Measurements from ENCODE around the gene ATP11A. TPM values are rescaled to one million over a fixed set of nuclear protein-coding genes. Genes with fewer than 3 reads are reported as not detected.

The ATP11A gene
- total and polyA plus RNA-seq, 7 donors, result 3.9 to 48.6 (median 26.4) TPM

DNA sequence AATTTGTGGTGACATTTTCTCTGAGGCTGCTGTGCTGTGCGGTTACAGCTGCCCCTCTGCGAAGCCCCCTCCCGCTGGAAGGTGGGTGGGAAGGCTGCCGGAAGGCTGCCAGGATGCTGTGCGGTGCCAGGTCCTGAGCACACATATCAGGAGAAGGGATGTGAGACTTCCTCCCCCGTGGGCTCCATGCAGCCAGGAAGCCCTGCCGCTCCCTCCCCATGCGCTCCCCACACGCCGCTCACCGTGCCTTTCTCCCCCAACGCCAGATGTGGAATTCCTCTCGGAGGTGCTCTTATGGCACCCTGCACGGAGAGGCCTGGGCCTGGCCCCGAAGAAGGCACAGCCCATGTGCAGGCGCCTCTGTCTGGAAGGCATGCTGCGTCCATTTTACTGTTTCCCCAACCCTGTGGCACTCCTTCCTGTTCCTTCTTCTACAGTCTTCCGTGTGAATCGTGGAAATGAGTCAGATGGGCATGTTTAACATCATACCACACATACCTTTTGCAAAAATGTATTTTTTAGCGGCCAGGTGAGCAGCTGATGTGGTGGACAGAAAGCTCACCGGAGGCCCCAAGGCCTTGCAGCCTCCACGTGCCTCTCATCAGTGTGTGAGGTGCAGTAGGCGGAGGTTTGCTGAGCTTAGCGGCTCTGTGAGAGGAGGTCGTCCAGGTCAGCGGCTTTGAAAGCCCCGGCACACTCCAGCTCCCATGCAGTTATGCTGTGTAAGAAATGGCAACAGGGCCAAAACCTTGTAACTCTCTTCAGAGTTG lies 88.0 kb downstream of the ATP11A start:
- ATAC-seq (no peak), DNase-seq (no peak)
- Histone ChIP-seq H3K27ac (no peak overlapping the region), H3K4me1 (peaks cover 13% of the 10 kb centered on the region), H3K4me3 (no peak overlapping the region), H3K27me3 (ENCODE audit: insufficient read depth in 3 of 3, low read length in 2 of 3) (no peaks in the 10 kb centered on the region), H3K9me3 (no peaks in the 10 kb centered on the region), H3K36me3 (ENCODE audit: insufficient read depth in 1 of 2, low read depth in 1 of 2) (no peaks in the 10 kb centered on the region)
- intact Hi-C loops (cut with DNase I), result no loop called here
- TF ChIP-seq, protein P1, sequence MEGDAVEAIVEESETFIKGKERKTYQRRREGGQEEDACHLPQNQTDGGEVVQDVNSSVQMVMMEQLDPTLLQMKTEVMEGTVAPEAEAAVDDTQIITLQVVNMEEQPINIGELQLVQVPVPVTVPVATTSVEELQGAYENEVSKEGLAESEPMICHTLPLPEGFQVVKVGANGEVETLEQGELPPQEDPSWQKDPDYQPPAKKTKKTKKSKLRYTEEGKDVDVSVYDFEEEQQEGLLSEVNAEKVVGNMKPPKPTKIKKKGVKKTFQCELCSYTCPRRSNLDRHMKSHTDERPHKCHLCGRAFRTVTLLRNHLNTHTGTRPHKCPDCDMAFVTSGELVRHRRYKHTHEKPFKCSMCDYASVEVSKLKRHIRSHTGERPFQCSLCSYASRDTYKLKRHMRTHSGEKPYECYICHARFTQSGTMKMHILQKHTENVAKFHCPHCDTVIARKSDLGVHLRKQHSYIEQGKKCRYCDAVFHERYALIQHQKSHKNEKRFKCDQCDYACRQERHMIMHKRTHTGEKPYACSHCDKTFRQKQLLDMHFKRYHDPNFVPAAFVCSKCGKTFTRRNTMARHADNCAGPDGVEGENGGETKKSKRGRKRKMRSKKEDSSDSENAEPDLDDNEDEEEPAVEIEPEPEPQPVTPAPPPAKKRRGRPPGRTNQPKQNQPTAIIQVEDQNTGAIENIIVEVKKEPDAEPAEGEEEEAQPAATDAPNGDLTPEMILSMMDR (IDR thresholded peaks at IDR 0.05), result no peak
- WGBS, 3 donors, result 79 to 88% (median 86%) methylated on average over 27 of the region's 27 CpGs

DNA sequence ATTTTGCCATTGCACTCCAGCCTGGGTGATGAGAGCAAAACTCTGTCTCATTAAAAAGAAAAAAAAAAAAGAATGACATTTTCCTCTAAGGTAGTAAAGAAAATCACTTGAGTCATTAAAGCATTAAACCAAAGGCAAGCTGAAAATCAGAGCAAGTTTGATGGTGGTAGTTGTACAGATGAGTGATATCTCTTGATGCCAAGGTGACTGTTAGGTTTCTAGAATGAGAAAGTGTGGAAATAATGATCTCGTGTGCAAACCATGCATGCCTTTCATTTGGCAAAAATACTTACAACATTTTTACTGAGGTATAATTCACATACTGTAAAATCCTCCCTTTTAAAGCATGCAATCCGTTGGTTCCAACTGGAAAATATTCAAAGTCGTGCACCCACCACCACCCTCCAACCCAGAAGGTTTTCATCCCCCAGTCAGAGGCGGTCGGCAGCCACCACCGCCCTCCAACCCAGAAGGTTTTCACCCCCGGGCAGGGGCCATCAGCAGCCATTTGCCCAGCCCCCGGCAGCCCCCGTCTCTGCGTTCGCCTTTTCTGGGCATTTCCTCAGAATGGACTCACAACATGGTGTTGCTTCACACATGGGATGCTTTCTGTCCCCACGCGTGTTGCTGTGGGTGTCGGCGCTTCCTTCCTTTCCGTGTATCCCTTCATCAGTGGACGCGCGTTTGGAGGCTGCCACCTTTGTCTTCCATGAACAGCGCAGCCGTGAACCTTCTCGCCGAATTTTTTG lies 90.2 kb downstream of the ATP11A start:
- WGBS, 3 donors, result 89 to 91% (median 90%) methylated on average over 23 of the region's 23 CpGs
- TF ChIP-seq, protein P1 (IDR thresholded peaks at IDR 0.05), result no peak
- Histone ChIP-seq H3K9me3 (no peaks in the 10 kb centered on the region), H3K4me3 (no peak overlapping the region), H3K27ac (no peak overlapping the region), H3K27me3 (ENCODE audit: insufficient read depth in 3 of 3, low read length in 2 of 3) (no peaks in the 10 kb centered on the region), H3K36me3 (ENCODE audit: insufficient read depth in 1 of 2, low read depth in 1 of 2) (no peaks in the 10 kb centered on the region), H3K4me1 (peaks cover 13% of the 10 kb centered on the region)
- ATAC-seq (no peak), DNase-seq (no peak)
- intact Hi-C loops (cut with DNase I), result no loop called here

DNA sequence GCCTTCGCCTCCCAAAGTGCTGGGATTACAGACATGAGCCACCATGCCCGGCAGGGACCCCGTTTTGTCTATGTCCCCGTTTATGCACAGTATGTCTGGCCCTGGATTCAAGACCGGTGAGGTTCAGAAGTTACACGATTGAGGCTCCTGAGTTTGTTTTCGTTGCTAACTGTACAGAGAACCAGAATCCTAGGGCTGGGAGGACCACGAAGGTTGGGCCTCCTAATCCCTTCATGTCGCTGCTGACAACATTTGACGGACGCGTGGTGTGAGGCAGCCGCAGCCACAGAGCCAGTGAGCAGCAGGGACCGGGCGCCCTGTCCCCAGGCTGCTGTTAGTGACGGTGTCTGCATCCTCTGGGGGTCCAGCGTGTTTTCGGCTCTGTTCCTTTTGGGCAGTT lies 91.4 kb downstream of the ATP11A start:
- DNase-seq (no peak), ATAC-seq (no peak)
- 89 to 92% (median 91%) methylated on average over 18 of the region's 18 CpGs for WGBS, 3 donors
- intact Hi-C loops (cut with DNase I), result no loop called here
- no peaks in the 10 kb centered on the region for H3K27me3 ChIP-seq (ENCODE audit: insufficient read depth in 3 of 3, low read length in 2 of 3)
- H3K27ac ChIP-seq, result peak overlapping the region; percentile 42
- H3K4me1 ChIP-seq, result peaks cover 13% of the 10 kb centered on the region
- no peak overlapping the region for H3K4me3 ChIP-seq
- TF ChIP-seq, protein P1 (IDR thresholded peaks at IDR 0.05), result no peak
- H3K36me3 ChIP-seq (ENCODE audit: insufficient read depth in 1 of 2, low read depth in 1 of 2), result peaks cover 0 to 2% of the 10 kb centered on the region in 2 donors
- no peaks in the 10 kb centered on the region for H3K9me3 ChIP-seq

DNA sequence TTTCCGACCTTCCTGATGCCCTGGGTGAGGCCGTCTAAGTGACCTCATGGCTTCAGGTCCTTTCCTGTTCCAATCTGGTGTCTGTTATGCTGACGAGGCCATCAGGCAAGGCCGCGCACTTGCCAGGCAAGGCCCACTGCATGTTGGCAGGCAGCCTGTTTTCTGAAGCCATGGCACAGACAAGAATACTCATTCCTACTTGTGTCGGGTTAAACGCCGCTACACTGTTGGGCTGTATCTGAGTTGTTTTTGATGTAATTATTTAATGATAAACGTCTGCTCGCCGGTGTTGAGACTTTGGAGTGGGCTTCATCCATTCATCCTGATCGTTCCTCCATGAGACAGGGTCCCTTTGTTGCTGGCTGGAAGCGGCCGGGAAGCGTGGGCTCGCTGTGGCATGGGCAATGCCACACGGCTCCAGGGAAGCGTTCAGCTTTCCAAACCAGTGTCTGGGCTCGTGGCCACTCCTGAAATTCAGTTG lies 92.1 kb downstream of the ATP11A start:
- H3K27me3 ChIP-seq (ENCODE audit: insufficient read depth in 3 of 3, low read length in 2 of 3), result no peaks in the 10 kb centered on the region
- peak; percentile 60 to 80 (median 77) for ATAC-seq
- H3K4me3 ChIP-seq, result no peak overlapping the region
- DNase-seq, result peak in 1 of 2 donors; percentile 58
- intact Hi-C loops (cut with DNase I), result no loop called here
- peak overlapping the region; percentile 42 for H3K27ac ChIP-seq
- TF ChIP-seq, protein P1 (IDR thresholded peaks at IDR 0.05), result no peak
- peaks cover 13% of the 10 kb centered on the region for H3K4me1 ChIP-seq
- 37 to 54% (median 37%) methylated on average over 19 of the region's 19 CpGs for WGBS, 3 donors
- no peaks in the 10 kb centered on the region for H3K9me3 ChIP-seq
- peaks cover 0 to 5% of the 10 kb centered on the region in 2 donors for H3K36me3 ChIP-seq (ENCODE audit: insufficient read depth in 1 of 2, low read depth in 1 of 2)

Measured in psoas muscle (tissue), 8 donors.